LNCaP clone FGC (cell line): ENCODE data around the gene DISP3.

Source experiments
- DNase-seq: peaks from one replicate; pipeline ENCODE4 v3.0.0-alpha.2; 2011; ENCODE audit warnings: low read depth
- H3K4me3 ChIP-seq: 2 replicates; pipeline ENCODE4 v1.5.1; 2011; ENCODE audit warnings: mild to moderate bottlenecking, low read depth, low read length, control low read depth
- CTCF ChIP-seq: IDR thresholded peaks from 2 replicates; pipeline ENCODE4 v1.5.1; 2012; ENCODE audit warnings: mild to moderate bottlenecking; ENCODE audit not compliant: control insufficient read depth, insufficient read depth; ENCODE audit errors: extremely low read depth

DISP3 gene

DNA sequence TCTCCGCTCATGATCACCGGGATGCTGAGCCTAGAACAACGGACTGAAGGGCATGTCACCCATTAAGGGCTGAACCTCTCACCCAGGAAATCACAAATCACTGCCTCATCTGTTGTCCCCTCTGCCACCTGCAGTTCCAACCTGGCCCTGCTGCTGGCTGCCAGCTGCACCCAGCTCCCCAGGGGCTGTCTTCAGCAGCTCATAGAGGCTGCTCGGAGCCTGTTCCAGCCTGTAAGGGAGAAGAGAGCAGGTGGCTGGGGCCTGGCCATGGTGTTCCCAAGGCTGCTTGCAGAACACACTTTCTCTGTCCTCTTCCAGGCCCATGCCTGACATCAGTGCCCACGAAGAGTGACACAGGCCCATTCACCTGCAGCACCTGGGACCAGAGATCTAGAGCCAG is 44.5 kb upstream of the DISP3 start:
- TF ChIP-seq CTCF, result no peak
- no peak overlapping the region for H3K4me3 ChIP-seq
- no peak for DNase-seq

GRCh38 chr1:11434926-11435325 is 44.0 kb upstream of the DISP3 start:
- H3K4me3 ChIP-seq, result no peak overlapping the region
- TF ChIP-seq CTCF, result no peak
- DNase-seq, result no peak

GRCh38 chr1:11438996-11439395 is 40.0 kb upstream of the DISP3 start:
- DNase-seq, result no peak
- no peak for TF ChIP-seq CTCF
- H3K4me3 ChIP-seq, result no peak overlapping the region

DNA sequence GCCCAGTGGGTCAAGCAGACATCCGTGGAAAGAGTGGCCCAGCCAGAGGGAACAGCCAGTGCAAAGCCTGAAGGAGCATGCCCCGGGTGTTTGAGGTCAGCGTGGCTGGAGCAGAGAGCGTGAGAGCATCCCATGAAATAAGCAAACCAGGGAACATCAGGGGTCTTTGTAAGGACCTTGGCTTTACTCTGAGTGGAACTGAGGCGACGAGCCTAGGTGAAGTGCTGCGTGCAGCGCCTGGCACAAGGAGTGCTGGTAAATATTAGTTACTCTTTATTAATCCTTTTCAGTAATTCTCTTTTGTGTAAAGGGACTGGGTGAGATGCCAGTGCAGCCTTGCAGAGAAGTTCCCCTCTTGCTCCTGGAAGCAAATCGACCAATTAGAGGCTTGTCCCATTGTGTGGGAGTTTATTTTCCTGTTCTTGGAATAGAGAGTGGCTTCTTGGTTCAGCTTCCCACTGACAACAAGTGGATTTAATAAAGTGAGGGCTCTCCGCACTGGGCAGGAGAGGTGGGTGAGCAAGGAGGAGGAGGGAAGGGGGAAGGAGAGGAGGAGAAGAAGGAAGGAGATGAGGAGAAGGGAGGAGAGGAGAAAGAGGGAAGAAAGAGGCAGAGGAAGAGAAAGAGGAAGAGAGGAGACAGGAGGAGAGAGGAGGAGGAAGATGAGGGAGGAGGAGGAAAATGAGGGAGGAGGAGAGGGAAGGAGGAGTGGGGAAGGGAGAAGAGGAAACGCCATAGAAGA is 37.6 kb upstream of the DISP3 start:
- DNase-seq, result no peak
- H3K4me3 ChIP-seq, result no peak overlapping the region
- TF ChIP-seq CTCF, result no peak

GRCh38 chr1:11443043-11443442 is 35.9 kb upstream of the DISP3 start:
- no peak overlapping the region for H3K4me3 ChIP-seq
- no peak for TF ChIP-seq CTCF
- DNase-seq, result no peak

DNA sequence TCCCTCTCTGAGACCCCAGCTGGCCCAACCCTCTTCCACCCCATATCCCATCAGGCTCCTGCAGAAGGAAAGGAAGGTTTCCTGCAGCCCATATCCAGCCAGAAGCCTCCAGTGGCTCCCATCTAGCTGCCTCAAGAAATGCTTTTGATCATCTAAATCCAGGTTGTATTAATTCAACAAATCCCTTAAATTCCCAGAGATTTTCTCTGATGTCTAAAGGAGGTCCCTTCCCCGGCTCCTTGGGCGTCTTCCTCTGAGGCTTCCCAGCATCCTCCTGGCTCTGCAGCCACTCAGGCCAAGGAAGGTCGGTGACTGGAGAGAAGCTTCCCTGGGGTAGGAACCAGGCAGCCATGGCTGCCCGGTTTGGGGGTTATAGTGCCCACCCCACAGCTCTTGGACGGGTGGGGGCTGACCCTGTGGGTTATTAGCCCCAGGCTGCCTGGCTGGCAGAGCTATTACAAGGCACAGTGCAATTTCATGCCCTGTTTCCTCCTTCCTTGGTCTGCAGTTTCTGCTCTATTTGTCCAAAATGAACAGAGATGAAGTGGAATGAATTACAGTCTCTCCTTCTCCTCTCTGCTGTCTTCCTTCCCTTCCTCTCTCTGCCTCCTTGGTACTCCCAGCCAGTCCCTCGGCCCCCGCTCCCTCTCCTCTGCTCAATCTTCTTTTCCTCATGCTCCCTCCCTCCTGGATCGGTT is 34.8 kb upstream of the DISP3 start:
- TF ChIP-seq CTCF, result no peak
- H3K4me3 ChIP-seq, result no peak overlapping the region
- DNase-seq, result no peak
